WTC11 (cell line): ENCODE measurements around the gene ADGRG3.

Experiments used
- CBFB ChIP-seq: sonication (generic); formaldehyde crosslinking; IDR thresholded peaks from 2 replicates; pipeline ENCODE4 v1.8.1; 2022; ENCODE audit warnings: mild to moderate bottlenecking, low read depth, missing genetic modification reagents
- ERG ChIP-seq: fragments of 250-450 bp; sonication (Bioruptor Pico); IDR thresholded peaks from 2 replicates; pipeline ENCODE4 v1.8.0; 2021; ENCODE audit warnings: mild to moderate bottlenecking
- FOXP1 ChIP-seq: sonication (generic); formaldehyde crosslinking; IDR thresholded peaks from 2 replicates; pipeline ENCODE4 v1.8.0; 2022; ENCODE audit warnings: missing genetic modification reagents, mild to moderate bottlenecking, moderate library complexity, borderline replicate concordance
- MAX ChIP-seq: sonication (generic); formaldehyde crosslinking; IDR thresholded peaks from 2 replicates; pipeline ENCODE4 v1.8.0; 2022; ENCODE audit warnings: mild to moderate bottlenecking, missing genetic modification reagents
- NFYB ChIP-seq: sonication (generic); formaldehyde crosslinking; conservative IDR thresholded peaks from 2 replicates; pipeline ENCODE4 v1.8.0; 2022; ENCODE audit warnings: low read depth, missing genetic modification reagents
- NR3C1 ChIP-seq: sonication (generic); formaldehyde crosslinking; conservative IDR thresholded peaks from 2 replicates; pipeline ENCODE4 v1.8.1; 2023; ENCODE audit warnings: low read depth, mild to moderate bottlenecking, missing genetic modification reagents
- ZNF138 ChIP-seq: sonication (generic); formaldehyde crosslinking; conservative IDR thresholded peaks from 2 replicates; pipeline ENCODE4 v1.8.1; 2022; ENCODE audit warnings: mild to moderate bottlenecking, moderate library complexity, missing genetic modification reagents
- TF ChIP-seq, protein P1 (sequence below): sonication (generic); formaldehyde crosslinking; IDR thresholded peaks from 2 replicates; pipeline ENCODE4 v1.8.1; 2023; ENCODE audit warnings: mild to moderate bottlenecking, missing genetic modification reagents, moderate library complexity
- TF ChIP-seq, protein P2 (sequence below): fragments of 200-600 bp; IDR thresholded peaks from 2 replicates; pipeline ENCODE4 v1.8.0; 2022; ENCODE audit warnings: antibody characterized with exemption

GRCh38 chr16:57658878-57659674, 9.0 kb upstream of the ADGRG3 start:
- TF ChIP-seq NR3C1 (CRISPR knock-in tag), result no peak
- no peak for TF ChIP-seq ERG (CRISPR knock-in tag)
- TF ChIP-seq ZNF138 (CRISPR knock-in tag), result no peak
- TF ChIP-seq CBFB, result no peak
- TF ChIP-seq, protein P1, sequence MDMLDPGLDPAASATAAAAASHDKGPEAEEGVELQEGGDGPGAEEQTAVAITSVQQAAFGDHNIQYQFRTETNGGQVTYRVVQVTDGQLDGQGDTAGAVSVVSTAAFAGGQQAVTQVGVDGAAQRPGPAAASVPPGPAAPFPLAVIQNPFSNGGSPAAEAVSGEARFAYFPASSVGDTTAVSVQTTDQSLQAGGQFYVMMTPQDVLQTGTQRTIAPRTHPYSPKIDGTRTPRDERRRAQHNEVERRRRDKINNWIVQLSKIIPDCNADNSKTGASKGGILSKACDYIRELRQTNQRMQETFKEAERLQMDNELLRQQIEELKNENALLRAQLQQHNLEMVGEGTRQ (CRISPR knock-in tag), result no peak
- TF ChIP-seq FOXP1 (CRISPR knock-in tag), result no peak
- TF ChIP-seq NFYB (CRISPR knock-in tag), result no peak
- TF ChIP-seq MAX (CRISPR knock-in tag), result no peak
- TF ChIP-seq, protein P2, sequence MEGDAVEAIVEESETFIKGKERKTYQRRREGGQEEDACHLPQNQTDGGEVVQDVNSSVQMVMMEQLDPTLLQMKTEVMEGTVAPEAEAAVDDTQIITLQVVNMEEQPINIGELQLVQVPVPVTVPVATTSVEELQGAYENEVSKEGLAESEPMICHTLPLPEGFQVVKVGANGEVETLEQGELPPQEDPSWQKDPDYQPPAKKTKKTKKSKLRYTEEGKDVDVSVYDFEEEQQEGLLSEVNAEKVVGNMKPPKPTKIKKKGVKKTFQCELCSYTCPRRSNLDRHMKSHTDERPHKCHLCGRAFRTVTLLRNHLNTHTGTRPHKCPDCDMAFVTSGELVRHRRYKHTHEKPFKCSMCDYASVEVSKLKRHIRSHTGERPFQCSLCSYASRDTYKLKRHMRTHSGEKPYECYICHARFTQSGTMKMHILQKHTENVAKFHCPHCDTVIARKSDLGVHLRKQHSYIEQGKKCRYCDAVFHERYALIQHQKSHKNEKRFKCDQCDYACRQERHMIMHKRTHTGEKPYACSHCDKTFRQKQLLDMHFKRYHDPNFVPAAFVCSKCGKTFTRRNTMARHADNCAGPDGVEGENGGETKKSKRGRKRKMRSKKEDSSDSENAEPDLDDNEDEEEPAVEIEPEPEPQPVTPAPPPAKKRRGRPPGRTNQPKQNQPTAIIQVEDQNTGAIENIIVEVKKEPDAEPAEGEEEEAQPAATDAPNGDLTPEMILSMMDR, result no peak
